GM21737 (cell line): ENCODE measurements around the gene PHLDB2.

ENCODE experiments used
- ATAC-seq: cut with Tn5 transposase; IDR thresholded peaks from one replicate; pipeline ENCODE4 v1.9.1; 2021; ENCODE audit warnings: mild to moderate bottlenecking, moderate library complexity; ENCODE audit not compliant: unreplicated experiment

PHLDB2 gene

GRCh38 chr3:111986800-111987199 lies 127.7 kb downstream of the PHLDB2 start:
- ATAC-seq: no peak

DNA sequence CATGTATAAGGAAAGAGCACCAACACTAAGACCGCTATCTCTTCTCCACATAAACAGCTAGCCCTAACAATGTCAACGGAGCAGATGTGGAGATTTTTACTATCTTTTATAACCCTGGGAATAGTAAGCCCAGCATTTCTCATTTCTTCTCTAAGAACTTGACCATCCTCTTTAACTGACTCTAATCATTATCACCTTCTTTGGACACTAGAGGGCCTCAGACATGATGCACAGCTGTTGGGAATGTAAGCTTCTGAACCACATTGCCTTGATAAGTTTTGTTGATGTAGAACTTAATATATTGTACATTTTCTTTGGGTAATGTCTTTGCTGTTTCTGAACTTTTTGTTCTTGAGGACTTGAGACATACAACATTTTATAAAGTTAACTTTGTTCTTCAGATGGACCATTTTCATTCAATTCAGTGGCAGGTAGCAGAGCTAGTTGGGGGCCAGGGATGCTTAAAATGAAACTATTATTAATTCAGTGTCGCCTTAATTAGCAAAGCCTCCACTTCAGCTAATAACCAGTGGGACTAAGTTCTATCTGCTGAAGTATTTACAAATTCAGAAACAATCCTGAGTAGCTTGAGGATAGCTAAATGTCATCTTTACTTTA lies 130.1 kb downstream of the PHLDB2 start:
- peak; percentile 76 for ATAC-seq

- no peak for ATAC-seq
These were observed 134.0 kb downstream of the PHLDB2 start for GRCh38 chr3:111993038-111993437.

DNA sequence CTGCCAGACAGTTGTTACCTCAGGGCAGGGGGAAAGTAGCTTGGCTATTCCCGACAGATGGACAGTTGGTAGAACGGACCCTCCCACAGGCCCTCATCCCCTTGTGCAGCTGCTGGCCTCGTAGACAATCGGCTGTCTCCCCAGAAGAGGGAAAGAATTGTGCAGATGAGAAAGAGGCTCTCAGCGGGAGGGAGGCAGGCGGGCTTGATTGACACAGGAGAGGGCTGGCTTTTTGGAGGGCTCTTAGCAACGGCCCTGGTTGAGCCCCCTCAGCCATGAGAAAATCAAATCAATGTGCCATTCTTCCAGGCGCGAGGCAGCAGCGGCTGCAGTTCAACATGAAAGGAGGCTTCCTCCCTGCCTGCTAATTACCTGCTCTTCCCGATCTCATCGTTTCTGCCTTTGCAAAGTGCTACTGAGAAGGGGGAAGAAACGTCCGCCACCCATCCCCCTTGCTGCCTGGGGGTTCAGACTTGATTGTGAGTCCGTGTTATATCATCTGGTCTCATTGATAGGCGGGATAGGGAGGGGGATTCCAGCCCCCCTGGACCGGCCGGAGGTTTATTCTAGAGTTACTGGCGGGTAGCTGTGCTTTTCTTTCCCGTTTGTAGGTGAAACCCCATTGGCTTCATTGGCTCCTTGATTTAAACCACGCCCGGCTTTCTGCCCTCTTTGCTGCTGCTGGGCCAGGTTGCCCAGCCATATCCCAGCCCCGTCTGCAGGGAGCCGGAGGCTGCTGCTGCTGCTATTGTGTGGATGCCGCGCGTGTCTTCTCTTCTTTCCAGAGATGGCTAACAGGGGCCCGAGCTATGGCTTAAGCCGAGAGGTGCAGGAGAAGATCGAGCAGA lies 139.8 kb downstream of the PHLDB2 start, which contains the start of gene TAGLN3:
TSS of gene TAGLN3 (plus strand) at position 287 of the 848 bp plus-strand sequence. CDS start at position 788, 501 bp downstream.
- peak; percentile 52 for ATAC-seq

DNA sequence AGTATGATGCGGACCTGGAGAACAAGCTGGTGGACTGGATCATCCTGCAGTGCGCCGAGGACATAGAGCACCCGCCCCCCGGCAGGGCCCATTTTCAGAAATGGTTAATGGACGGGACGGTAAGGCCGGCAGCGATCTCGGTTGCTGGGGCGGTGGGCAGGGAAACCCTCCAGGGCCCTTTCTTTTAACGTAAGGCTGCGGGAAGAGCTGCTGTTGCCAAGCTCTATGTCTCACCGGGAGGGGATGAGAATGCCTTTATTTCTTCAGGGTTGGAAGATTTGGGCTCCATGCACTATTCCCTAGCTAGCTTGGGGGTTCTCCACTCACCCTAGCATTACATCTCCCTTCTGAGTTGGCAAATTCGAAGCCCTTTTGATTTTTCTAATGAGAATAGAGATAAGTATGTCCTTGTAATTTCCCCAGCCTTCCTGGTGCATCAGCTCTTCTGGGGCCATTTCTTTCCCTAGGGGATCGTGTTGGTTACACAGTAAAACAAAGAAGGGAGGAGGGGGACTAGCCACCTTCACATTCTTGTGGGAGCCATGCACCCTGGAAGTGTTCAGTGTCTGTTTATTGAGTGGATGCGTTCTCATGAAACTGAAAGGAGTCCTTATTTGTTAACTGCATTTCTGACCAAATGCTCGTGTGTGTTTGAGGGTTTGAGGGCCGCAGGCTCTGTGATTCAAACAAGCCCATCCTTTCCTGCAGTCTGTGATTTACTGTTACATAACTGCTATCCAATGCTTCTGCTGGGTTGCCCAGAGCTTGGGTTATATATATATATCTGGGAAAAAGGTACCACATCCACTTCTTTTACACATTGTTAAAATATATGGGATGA lies 140.6 kb downstream of the PHLDB2 start:
- ATAC-seq: no peak

DNA sequence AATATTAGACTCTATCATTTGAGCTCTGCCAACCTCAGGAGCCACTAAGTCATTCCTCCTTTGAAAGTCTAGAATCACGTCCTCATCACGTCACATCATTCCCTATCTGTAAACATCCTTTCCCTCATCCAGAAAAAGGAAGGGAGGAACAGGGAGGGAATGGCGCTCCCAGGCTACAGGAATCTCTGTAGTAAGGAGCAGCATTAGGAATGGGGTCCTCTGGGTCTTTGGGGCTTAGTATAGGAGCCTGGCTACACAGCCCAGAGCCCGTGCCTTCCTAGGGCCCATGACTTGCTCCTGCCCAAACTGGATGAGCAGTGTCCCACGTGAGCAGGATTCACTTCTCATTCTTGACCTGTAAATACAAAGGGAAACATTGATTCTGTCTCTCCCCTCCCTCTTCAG lies 141.3 kb downstream of the PHLDB2 start:
- ATAC-seq: no peak

DNA sequence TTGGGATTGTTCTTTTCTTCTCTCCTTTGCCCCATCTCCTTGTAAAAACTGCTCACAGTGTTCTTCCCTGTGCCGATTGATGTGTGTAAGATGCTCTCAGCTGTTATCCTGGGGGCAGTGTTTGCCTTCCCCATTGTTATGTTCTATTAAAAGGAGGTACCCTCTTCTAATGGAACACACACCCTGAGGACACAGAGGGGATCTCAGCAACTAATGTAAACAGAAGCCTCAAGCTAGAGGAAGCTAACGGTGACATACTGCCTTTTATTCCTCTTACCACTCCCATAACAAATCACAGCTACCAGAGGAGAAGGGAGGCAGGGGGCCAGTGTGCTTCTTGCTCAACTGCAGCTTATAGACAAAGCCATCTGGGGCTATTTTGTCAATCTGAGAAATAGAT lies 141.9 kb downstream of the PHLDB2 start:
- no peak for ATAC-seq

DNA sequence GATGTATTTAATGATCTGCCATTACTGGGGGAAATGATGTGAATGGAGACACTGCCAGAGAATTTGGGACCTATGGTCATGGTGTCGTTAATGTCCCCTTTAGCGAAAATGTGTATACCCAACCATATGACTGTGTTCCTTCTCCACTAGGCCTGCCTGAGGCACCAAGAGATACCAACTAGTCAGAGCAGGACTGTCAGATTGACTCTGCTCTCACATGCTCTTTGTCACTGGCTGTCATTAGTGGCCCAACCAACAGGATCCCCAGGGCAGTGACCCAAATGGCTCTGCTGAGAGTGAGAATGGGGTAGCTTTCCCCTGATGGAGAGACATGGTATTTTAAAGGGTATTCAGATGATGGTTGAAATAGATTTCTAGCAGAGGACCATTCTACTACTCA lies 142.5 kb downstream of the PHLDB2 start:
- no peak for ATAC-seq

- no peak for ATAC-seq
These were observed 143.3 kb downstream of the PHLDB2 start for GRCh38 chr3:112002096-112002971.

GRCh38 chr3:112003321-112004080 lies 144.4 kb downstream of the PHLDB2 start:
- ATAC-seq: no peak

DNA sequence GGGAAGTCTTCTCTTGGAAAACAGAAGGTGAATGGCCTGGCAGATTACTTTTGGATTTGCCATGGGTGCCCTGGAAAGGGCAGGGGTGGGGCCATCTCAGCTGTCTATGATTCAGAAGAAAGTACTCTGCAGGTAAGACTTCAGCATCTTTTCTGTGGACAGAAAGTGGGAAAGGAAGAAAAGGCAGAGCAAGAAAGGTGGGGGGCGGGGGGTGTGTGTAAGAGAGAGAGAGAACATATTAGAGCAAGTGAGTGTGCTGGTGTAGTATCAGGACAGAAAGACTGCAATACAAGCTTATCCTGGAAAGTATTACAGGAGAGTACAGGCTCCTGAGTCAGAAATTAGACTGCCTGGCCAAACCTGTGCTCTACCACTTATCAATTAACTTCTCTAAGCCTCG lies 145.1 kb downstream of the PHLDB2 start:
- no peak for ATAC-seq

GRCh38 chr3:112004669-112005068 lies 145.6 kb downstream of the PHLDB2 start:
- ATAC-seq: no peak

GRCh38 chr3:112005091-112005672 lies 146.1 kb downstream of the PHLDB2 start:
- no peak for ATAC-seq

- no peak for ATAC-seq
These were observed 148.6 kb downstream of the PHLDB2 start for GRCh38 chr3:112007633-112008032.

DNA sequence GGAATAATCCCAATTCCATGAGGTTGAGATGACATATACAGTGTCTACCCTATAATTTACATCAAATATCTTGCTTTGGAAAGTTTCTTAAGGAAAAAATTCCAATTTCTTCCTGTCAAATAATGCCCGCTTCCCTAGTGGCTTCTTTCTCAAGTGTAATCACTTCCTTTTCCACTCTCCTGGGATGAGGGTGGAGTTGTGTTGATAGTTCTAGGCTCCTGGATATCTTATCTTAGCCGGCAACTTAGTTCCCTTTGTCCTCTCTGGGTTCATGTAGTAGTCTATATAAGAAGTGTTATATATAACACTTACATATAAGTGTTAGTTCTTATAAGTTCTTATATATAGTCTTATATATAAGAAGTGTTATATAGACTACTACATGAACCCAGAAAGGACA lies 150.6 kb downstream of the PHLDB2 start:
- ATAC-seq: no peak

- no peak for ATAC-seq
These were observed 151.6 kb downstream of the PHLDB2 start for GRCh38 chr3:112010636-112011035.

DNA sequence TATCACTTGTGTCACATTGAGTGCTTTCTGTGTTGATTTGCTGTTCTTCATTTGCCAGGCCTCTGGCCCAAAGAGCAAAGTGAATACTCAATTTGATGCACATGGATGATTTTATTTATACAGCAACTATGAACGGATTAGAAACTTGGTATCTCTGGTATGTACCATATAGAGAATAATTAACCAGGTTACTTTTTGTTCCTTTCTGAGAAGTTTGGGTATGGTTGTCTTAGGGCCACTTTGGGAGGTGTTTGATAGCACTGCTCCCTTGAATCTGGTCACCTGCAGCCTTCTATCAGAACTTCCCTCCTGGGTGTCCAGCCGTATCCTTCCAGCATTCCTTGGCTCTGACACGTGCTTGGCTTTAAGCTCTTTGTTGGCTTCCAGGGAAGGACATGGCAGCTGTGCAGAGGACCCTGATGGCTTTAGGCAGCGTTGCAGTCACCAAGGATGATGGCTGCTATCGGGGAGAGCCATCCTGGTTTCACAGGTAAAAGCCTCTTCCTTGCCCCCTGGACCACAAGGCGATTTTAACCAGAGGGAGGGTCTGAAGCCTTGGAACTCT lies 152.4 kb downstream of the PHLDB2 start:
- ATAC-seq: no peak

DNA sequence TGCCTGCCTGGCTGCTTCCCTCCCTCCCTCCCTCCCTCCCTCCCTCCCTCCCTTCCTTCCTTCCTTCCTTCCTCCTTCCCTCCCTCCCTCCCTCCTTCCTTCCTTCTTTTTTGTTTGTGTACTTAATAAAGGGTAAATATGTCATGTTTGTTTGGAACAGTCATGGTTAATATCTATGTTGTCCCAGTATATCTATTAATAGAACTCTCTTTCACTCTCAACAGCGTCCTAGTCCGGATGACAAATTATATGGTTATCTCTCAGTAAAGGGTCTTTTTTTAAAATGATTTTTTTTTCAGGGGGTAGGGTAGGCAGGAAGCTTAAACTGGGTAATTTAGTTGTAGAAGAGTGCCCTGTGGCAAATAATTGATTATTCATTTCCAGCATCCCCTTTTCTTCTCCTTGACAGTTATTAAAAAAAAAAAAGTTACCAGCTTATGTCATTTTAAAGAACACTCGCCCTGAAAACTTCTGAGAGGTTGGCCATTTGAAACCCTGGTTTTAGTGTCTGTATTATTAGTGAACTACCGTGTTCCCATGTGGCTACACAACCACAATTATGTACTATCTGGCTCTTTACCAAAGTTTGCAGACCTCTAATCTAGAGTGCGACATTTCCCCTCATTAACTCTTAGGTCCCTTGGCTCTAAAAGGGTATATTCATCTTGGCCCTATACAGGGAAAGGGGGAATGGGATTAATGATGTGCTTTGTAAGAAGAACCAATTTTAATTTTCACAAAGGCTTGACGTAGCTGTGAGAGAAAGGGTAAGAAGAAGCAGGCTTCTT lies 153.3 kb downstream of the PHLDB2 start:
- no peak for ATAC-seq
